Measurements from ENCODE around the gene HMCN2.
A peak's percentile ranks its signal among the peaks of the same experiment; 100 is the strongest.

Gene HMCN2

GRCh38 chr9:130471411-130472183, 206.0 kb downstream of the HMCN2 start:
- Histone ChIP-seq H4K8ac (ENCODE audit: low read depth, low read length) (no peak overlapping the region), H3K23ac (ENCODE audit: low read depth, low read length, poor library complexity) (no peak overlapping the region), H3K27ac (replicated peaks; ENCODE audit: low read length) (peak overlapping the region; percentile 23), H3K14ac (ENCODE audit: low read length) (no peak overlapping the region), H2AK5ac (ENCODE audit: low read depth, low read length) (peak overlapping the region; percentile 98), H3K9me3 (replicated peaks in 1 of 2; ENCODE audit: control insufficient read depth in 2 of 2, insufficient read depth in 1 of 2, low read depth in 1 of 2, low read length in 2 of 2) (no peaks in the 10 kb centered on the region), H2BK15ac (ENCODE audit: low read length) (peak overlapping the region; percentile 97), H3K18ac (ENCODE audit: low read length) (peak overlapping the region; percentile 96), H3K27me3 (ENCODE audit: control insufficient read depth in 3 of 3, insufficient read depth in 3 of 3, low read depth in 1 of 3, low read length in 3 of 3) (peaks cover 0 to 85% (median 0%) of the 10 kb centered on the region in 3 experiments), H2BK120ac (ENCODE audit: low read depth, low read length) (peak overlapping the region; percentile 63), H4K91ac (ENCODE audit: low read depth, low read length, poor library complexity) (no peak overlapping the region), H3K36me3 (replicated peaks in 1 of 2; ENCODE audit: control insufficient read depth in 2 of 2, insufficient read depth in 2 of 2, low read length in 2 of 2) (no peaks in the 10 kb centered on the region), H2AFZ (ENCODE audit: low read length) (peak overlapping the region; percentile 82), H3K79me1 (ENCODE audit: low read depth, low read length) (no peaks in the 10 kb centered on the region), H3K4me3 (ENCODE audit: low read length in 2 of 2) (no peak overlapping the region), H3K4ac (ENCODE audit: low read length) (no peak overlapping the region), H2BK12ac (ENCODE audit: low read length) (peak overlapping the region; percentile 99), H3K9ac (ENCODE audit: low read depth, low read length, poor library complexity) (no peak overlapping the region), H3K4me2 (ENCODE audit: insufficient read depth, low read length, poor library complexity, severe bottlenecking) (no peak overlapping the region), H2BK5ac (ENCODE audit: low read length) (peak overlapping the region; percentile 79), H3K4me1 (ENCODE audit: control insufficient read depth in 2 of 2, insufficient read depth in 1 of 2, low read depth in 1 of 2, low read length in 2 of 2) (peaks cover 25 to 44% of the 10 kb centered on the region in 2 donors)
- no CpG with 5 or more reads among the region's 20 CpGs for WGBS, 2 donors (ENCODE audit: extremely low coverage in 2 of 2, insufficient read length in 2 of 2, insufficient replicate concordance in 1 of 2)
- DNase-seq (ENCODE audit: low spot score) = no peak

- Histone ChIP-seq H4K91ac (ENCODE audit: low read depth, low read length, poor library complexity) (no peak overlapping the region), H3K4me2 (ENCODE audit: insufficient read depth, low read length, poor library complexity, severe bottlenecking) (no peak overlapping the region), H3K4me1 (ENCODE audit: control insufficient read depth in 2 of 2, insufficient read depth in 1 of 2, low read depth in 1 of 2, low read length in 2 of 2) (peaks cover 25 to 38% of the 10 kb centered on the region in 2 donors), H2BK12ac (ENCODE audit: low read length) (peak overlapping the region; percentile 93), H3K18ac (ENCODE audit: low read length) (peak overlapping the region; percentile 96), H3K79me1 (ENCODE audit: low read depth, low read length) (no peaks in the 10 kb centered on the region), H3K27me3 (ENCODE audit: control insufficient read depth in 3 of 3, insufficient read depth in 3 of 3, low read depth in 1 of 3, low read length in 3 of 3) (peaks cover 0 to 85% (median 0%) of the 10 kb centered on the region in 3 experiments), H3K9ac (ENCODE audit: low read depth, low read length, poor library complexity) (no peak overlapping the region), H3K27ac (replicated peaks; ENCODE audit: low read length) (peak overlapping the region; percentile 32), H2BK120ac (ENCODE audit: low read depth, low read length) (peak overlapping the region; percentile 63), H4K8ac (ENCODE audit: low read depth, low read length) (no peak overlapping the region), H2BK5ac (ENCODE audit: low read length) (peak overlapping the region; percentile 85), H3K14ac (ENCODE audit: low read length) (no peak overlapping the region), H3K23ac (ENCODE audit: low read depth, low read length, poor library complexity) (peak overlapping the region; percentile 35), H2AK5ac (ENCODE audit: low read depth, low read length) (peak overlapping the region; percentile 91), H3K36me3 (replicated peaks in 1 of 2; ENCODE audit: control insufficient read depth in 2 of 2, insufficient read depth in 2 of 2, low read length in 2 of 2) (no peaks in the 10 kb centered on the region), H3K9me3 (replicated peaks in 1 of 2; ENCODE audit: control insufficient read depth in 2 of 2, insufficient read depth in 1 of 2, low read depth in 1 of 2, low read length in 2 of 2) (no peaks in the 10 kb centered on the region), H3K4ac (ENCODE audit: low read length) (peak overlapping the region; percentile 53), H2AFZ (ENCODE audit: low read length) (peak overlapping the region; percentile 82), H2BK15ac (ENCODE audit: low read length) (peak overlapping the region; percentile 97), H3K4me3 (ENCODE audit: low read length in 2 of 2) (no peak overlapping the region)
- WGBS, 2 donors (ENCODE audit: extremely low coverage in 2 of 2, insufficient read length in 2 of 2, insufficient replicate concordance in 1 of 2) = no CpG with 5 or more reads among the region's 19 CpGs
- no peak for DNase-seq (ENCODE audit: low spot score)
Measured at GRCh38 chr9:130472184-130472705, 206.7 kb downstream of the HMCN2 start.

GRCh38 chr9:130473009-130473408, 207.4 kb downstream of the HMCN2 start:
- no peak overlapping the region for H3K4me2 ChIP-seq (ENCODE audit: insufficient read depth, low read length, poor library complexity, severe bottlenecking)
- peaks cover 0 to 1% of the 10 kb centered on the region in 2 donors for H3K9me3 ChIP-seq (replicated peaks in 1 of 2; ENCODE audit: control insufficient read depth in 2 of 2, insufficient read depth in 1 of 2, low read depth in 1 of 2, low read length in 2 of 2)
- H4K91ac ChIP-seq (ENCODE audit: low read depth, low read length, poor library complexity) = no peak overlapping the region
- H2AFZ ChIP-seq (ENCODE audit: low read length) = no peak overlapping the region
- WGBS, 2 donors (ENCODE audit: extremely low coverage in 2 of 2, insufficient read length in 2 of 2, insufficient replicate concordance in 1 of 2) = no CpG with 5 or more reads among the region's 6 CpGs
- no peak overlapping the region for H3K4me3 ChIP-seq (ENCODE audit: low read length in 2 of 2)
- peak overlapping the region; percentile 93 for H2BK12ac ChIP-seq (ENCODE audit: low read length)
- H2BK120ac ChIP-seq (ENCODE audit: low read depth, low read length) = peak overlapping the region; percentile 63
- peak overlapping the region; percentile 91 for H2AK5ac ChIP-seq (ENCODE audit: low read depth, low read length)
- H3K27ac ChIP-seq (replicated peaks; ENCODE audit: low read length) = no peak overlapping the region
- H3K9ac ChIP-seq (ENCODE audit: low read depth, low read length, poor library complexity) = no peak overlapping the region
- H3K79me1 ChIP-seq (ENCODE audit: low read depth, low read length) = no peaks in the 10 kb centered on the region
- no peak for DNase-seq (ENCODE audit: low spot score)
- no peaks in the 10 kb centered on the region for H3K36me3 ChIP-seq (replicated peaks in 1 of 2; ENCODE audit: control insufficient read depth in 2 of 2, insufficient read depth in 2 of 2, low read length in 2 of 2)
- peak overlapping the region; percentile 85 for H2BK5ac ChIP-seq (ENCODE audit: low read length)
- peaks cover 0 to 85% (median 0%) of the 10 kb centered on the region in 3 experiments for H3K27me3 ChIP-seq (ENCODE audit: control insufficient read depth in 3 of 3, insufficient read depth in 3 of 3, low read depth in 1 of 3, low read length in 3 of 3)
- peaks cover 25 to 37% of the 10 kb centered on the region in 2 donors for H3K4me1 ChIP-seq (ENCODE audit: control insufficient read depth in 2 of 2, insufficient read depth in 1 of 2, low read depth in 1 of 2, low read length in 2 of 2)
- peak overlapping the region; percentile 97 for H2BK15ac ChIP-seq (ENCODE audit: low read length)
- no peak overlapping the region for H3K23ac ChIP-seq (ENCODE audit: low read depth, low read length, poor library complexity)
- no peak overlapping the region for H3K4ac ChIP-seq (ENCODE audit: low read length)
- no peak overlapping the region for H4K8ac ChIP-seq (ENCODE audit: low read depth, low read length)
- H3K18ac ChIP-seq (ENCODE audit: low read length) = peak overlapping the region; percentile 96
- no peak overlapping the region for H3K14ac ChIP-seq (ENCODE audit: low read length)

GRCh38 chr9:130473566-130473965, 208.0 kb downstream of the HMCN2 start:
- H3K14ac ChIP-seq (ENCODE audit: low read length) = no peak overlapping the region
- no peak for DNase-seq (ENCODE audit: low spot score)
- WGBS, 2 donors (ENCODE audit: extremely low coverage in 2 of 2, insufficient read length in 2 of 2, insufficient replicate concordance in 1 of 2) = no CpG with 5 or more reads among the region's 13 CpGs

More at GRCh38 chr9:130473566-130473965, 208.0 kb downstream of the HMCN2 start:
- Histone ChIP-seq H3K4me1 (ENCODE audit: control insufficient read depth in 2 of 2, insufficient read depth in 1 of 2, low read depth in 1 of 2, low read length in 2 of 2) (peaks cover 27 to 40% of the 10 kb centered on the region in 2 donors), H3K23ac (ENCODE audit: low read depth, low read length, poor library complexity) (no peak overlapping the region), H3K9me3 (replicated peaks in 1 of 2; ENCODE audit: control insufficient read depth in 2 of 2, insufficient read depth in 1 of 2, low read depth in 1 of 2, low read length in 2 of 2) (peaks cover 0 to 1% of the 10 kb centered on the region in 2 donors), H2BK12ac (ENCODE audit: low read length) (no peak overlapping the region), H3K4me2 (ENCODE audit: insufficient read depth, low read length, poor library complexity, severe bottlenecking) (peak overlapping the region; percentile 41), H3K27ac (replicated peaks; ENCODE audit: low read length) (no peak overlapping the region), H3K27me3 (ENCODE audit: control insufficient read depth in 3 of 3, insufficient read depth in 3 of 3, low read depth in 1 of 3, low read length in 3 of 3) (peaks cover 0 to 87% (median 0%) of the 10 kb centered on the region in 3 experiments), H3K79me1 (ENCODE audit: low read depth, low read length) (no peaks in the 10 kb centered on the region), H3K4me3 (ENCODE audit: low read length in 2 of 2) (peak overlapping the region in 1 of 2 donors; percentile 13), H2AK5ac (ENCODE audit: low read depth, low read length) (peak overlapping the region; percentile 91), H4K91ac (ENCODE audit: low read depth, low read length, poor library complexity) (no peak overlapping the region), H3K18ac (ENCODE audit: low read length) (peak overlapping the region; percentile 78), H2BK15ac (ENCODE audit: low read length) (peak overlapping the region; percentile 97), H2BK120ac (ENCODE audit: low read depth, low read length) (no peak overlapping the region), H4K8ac (ENCODE audit: low read depth, low read length) (no peak overlapping the region), H3K9ac (ENCODE audit: low read depth, low read length, poor library complexity) (no peak overlapping the region), H2AFZ (ENCODE audit: low read length) (peak overlapping the region; percentile 62), H3K4ac (ENCODE audit: low read length) (no peak overlapping the region), H2BK5ac (ENCODE audit: low read length) (peak overlapping the region; percentile 85), H3K36me3 (replicated peaks in 1 of 2; ENCODE audit: control insufficient read depth in 2 of 2, insufficient read depth in 2 of 2, low read length in 2 of 2) (no peaks in the 10 kb centered on the region)
